Inferior parietal cortex (tissue), 1 donor: Measurements from ENCODE around the gene SLC17A9.
A peak's percentile ranks its signal among the peaks of the same experiment; 100 is the strongest.

Source experiments
- DNase-seq: peaks from one replicate; pipeline ENCODE4 v3.0.0-alpha.2; 2016; ENCODE audit errors: extremely low spot score

Gene SLC17A9

GRCh38 chr20:63003546-63003945 lies 51.0 kb downstream of the SLC17A9 start:
- DNase-seq, result no peak

- DNase-seq, result no peak
Observed at GRCh38 chr20:63004607-63005364, 52.3 kb downstream of the SLC17A9 start.

- DNase-seq, result no peak
Observed at GRCh38 chr20:63005365-63005861, 52.9 kb downstream of the SLC17A9 start.

- no peak for DNase-seq
Observed at GRCh38 chr20:63005862-63006539, 53.5 kb downstream of the SLC17A9 start.

GRCh38 chr20:63006540-63007359 lies 54.2 kb downstream of the SLC17A9 start, which contains the start of gene BHLHE23:
Gene BHLHE23 (minus strand): TSS chr20:63006964. CDS start chr20:63006774, 190 bp downstream.
- DNase-seq, result no peak

GRCh38 chr20:63007360-63007645 lies 54.8 kb downstream of the SLC17A9 start:
- DNase-seq, result no peak

GRCh38 chr20:63007646-63008488 lies 55.4 kb downstream of the SLC17A9 start:
- no peak for DNase-seq

- DNase-seq, result no peak
Observed at GRCh38 chr20:63008541-63009044, 56.1 kb downstream of the SLC17A9 start.

GRCh38 chr20:63009045-63009961 lies 56.8 kb downstream of the SLC17A9 start:
- DNase-seq, result peak; percentile 82

GRCh38 chr20:63009988-63010769 lies 57.7 kb downstream of the SLC17A9 start:
- DNase-seq, result no peak

- DNase-seq, result no peak
Observed at GRCh38 chr20:63011798-63012197, 59.3 kb downstream of the SLC17A9 start.

- DNase-seq, result no peak
Observed at GRCh38 chr20:63013207-63013606, 60.7 kb downstream of the SLC17A9 start.

- no peak for DNase-seq
Observed at GRCh38 chr20:63014287-63014686, 61.8 kb downstream of the SLC17A9 start.

GRCh38 chr20:63014710-63015109 lies 62.2 kb downstream of the SLC17A9 start:
- no peak for DNase-seq

- no peak for DNase-seq
Observed at GRCh38 chr20:63015147-63015661, 62.7 kb downstream of the SLC17A9 start.

- DNase-seq, result no peak
Observed at GRCh38 chr20:63015662-63016361, 63.3 kb downstream of the SLC17A9 start.

- no peak for DNase-seq
Observed at GRCh38 chr20:63016514-63017075, 64.1 kb downstream of the SLC17A9 start.
